ENCODE data around the gene NUAK2. TPM values are rescaled to one million over a fixed set of nuclear protein-coding genes. Genes with fewer than 3 reads are reported as not detected.

NUAK2 gene
- total and polyA plus RNA-seq, 2 of the 8 experiments (the other 6 are each of a cell fraction or from before 2014, with no cell fraction given) = 9.4 to 12.9 TPM

DNA sequence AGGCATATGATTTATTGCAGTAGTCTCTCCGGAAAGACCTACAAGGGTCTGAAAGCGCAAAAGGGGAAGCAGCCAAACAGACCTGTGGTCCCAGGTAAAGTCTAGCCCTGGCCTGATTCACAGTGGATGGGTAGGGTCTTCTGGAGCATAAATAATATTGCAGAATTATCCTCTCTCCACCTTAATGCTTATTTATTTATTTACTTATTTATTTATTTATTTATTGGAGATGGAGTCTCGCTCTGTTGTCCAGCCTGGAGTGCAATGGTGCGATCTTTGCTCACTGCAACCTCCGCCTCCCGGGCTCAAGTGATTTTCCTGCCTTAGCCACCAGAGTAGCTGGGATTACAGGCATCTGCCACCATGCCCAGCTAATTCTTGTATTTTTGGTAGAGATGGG lies 46.9 kb upstream of the NUAK2 start:
- 0 out of 7 replicates have a peak, but pooled peaks cover 0 to 2% (median 0%) of the 10 kb centered on the region in 4 experiments for H3K27me3 ChIP-seq (replicated peaks in 1 of 4; ENCODE audit: control insufficient read depth in 3 of 4, extremely low read depth in 1 of 4, insufficient read depth in 3 of 4, low read length in 3 of 4)
- no peak overlapping the region for H4K91ac ChIP-seq (replicated peaks; ENCODE audit: insufficient read length, low read length)
- no peak overlapping the region for H3K56ac ChIP-seq (replicated peaks; ENCODE audit: insufficient read length, low read depth, low read length)
- no peak overlapping the region for H3K4me2 ChIP-seq (ENCODE audit: insufficient read depth in 1 of 2, low read depth in 2 of 2, low read length in 2 of 2)
- H3K23me2 ChIP-seq (ENCODE audit: low read depth, low read length) = no peaks in the 10 kb centered on the region
- no peak overlapping the region for H2BK5ac ChIP-seq (ENCODE audit: low read depth, low read length)
- FAIRE-seq = no peak
- no peak overlapping the region for H2AK5ac ChIP-seq (ENCODE audit: low read depth, low read length)
- H3K9ac ChIP-seq (replicated peaks in 1 of 4; ENCODE audit: extremely low read depth in 1 of 4, low read depth in 3 of 4, low read length in 3 of 4) = no peak overlapping the region
- H3K79me1 ChIP-seq (ENCODE audit: low read depth, low read length) = no peaks in the 10 kb centered on the region
- no peak overlapping the region for H2AFZ ChIP-seq (ENCODE audit: low read length)
- no peak for DNase-seq (ENCODE audit: low read depth in 1 of 2, low spot score in 2 of 2)
- H3K36me3 ChIP-seq (ENCODE audit: control insufficient read depth in 2 of 4, insufficient read depth in 4 of 4, low read length in 3 of 4) = no peaks in the 10 kb centered on the region
- ChIA-PET CTCF (ENCODE audit: partially characterized antibody) (interaction anchor here (0.9 to 14.6 kb wide), 4 partner anchors 8 to 154 kb away, joined by 3 to 207 read pairs (median 4); partner anchors contain the start of gene KLHDC8A), POLR2A (ENCODE audit: partially characterized antibody) (no interaction called here)
- no peak overlapping the region for H2BK20ac ChIP-seq (ENCODE audit: low read length)
- WGBS, 2 experiments (ENCODE audit: extremely low coverage in 1 of 2, insufficient coverage in 1 of 2, insufficient read length in 1 of 2, insufficient replicate concordance in 2 of 2, low coverage in 1 of 2, low lambda C conversion rate in 2 of 2, missing lambda C conversion rate in 1 of 2) = 100% methylated on average over 6 of the region's 6 CpGs; no CpG with 5 or more reads in 1 of the 2 experiments
- H3K23ac ChIP-seq (ENCODE audit: insufficient read length) = no peak overlapping the region
- H2BK15ac ChIP-seq (ENCODE audit: low read length) = no peak overlapping the region
- no peak overlapping the region for H3K14ac ChIP-seq (ENCODE audit: insufficient read length)
- H3K9me3 ChIP-seq (ENCODE audit: insufficient read depth in 2 of 2, low read depth in 1 of 2, low read length in 1 of 2) = no peaks in the 10 kb centered on the region
- no peaks in the 10 kb centered on the region for H4K20me1 ChIP-seq (replicated peaks in 1 of 2; ENCODE audit: control insufficient read depth in 1 of 2, insufficient read depth in 2 of 2, low read length in 2 of 2)
- TF ChIP-seq GABPA (IDR thresholded peaks at IDR 0.05; ENCODE audit: borderline replicate concordance, insufficient read depth, low read length) = no peak
- no peak for TF ChIP-seq KDM4A (IDR thresholded peaks at IDR 0.05; ENCODE audit: low read depth, low read length, severe bottlenecking)
- no peaks in the 10 kb centered on the region for H3K79me2 ChIP-seq (ENCODE audit: control insufficient read depth in 1 of 2, insufficient read depth in 2 of 2, low read length in 2 of 2)
- H3K4ac ChIP-seq (replicated peaks; ENCODE audit: insufficient read length, low read depth, low read length) = no peak overlapping the region
- H2BK12ac ChIP-seq (ENCODE audit: low read depth, low read length) = no peak overlapping the region
- no peak overlapping the region for H4K8ac ChIP-seq (ENCODE audit: extremely low read depth, insufficient read depth, low read length)
- no peak overlapping the region for H3K18ac ChIP-seq (ENCODE audit: extremely low read depth, low read length)
- no peak overlapping the region for H4K5ac ChIP-seq (ENCODE audit: insufficient read length, low read depth, low read length)
- no peak overlapping the region for H3K27ac ChIP-seq (ENCODE audit: low read depth, low read length)
- H2BK120ac ChIP-seq (replicated peaks; ENCODE audit: low read depth, low read length) = no peak overlapping the region
- peaks cover 2 to 16% (median 11%) of the 10 kb centered on the region in 4 experiments; a peak in 4 of 7 replicates for H3K4me1 ChIP-seq (replicated peaks in 1 of 4; ENCODE audit: control insufficient read depth in 3 of 4, insufficient read depth in 4 of 4, low read length in 3 of 4)
- no peak overlapping the region for H3K4me3 ChIP-seq (ENCODE audit: extremely low read depth in 1 of 4, insufficient read depth in 2 of 4, low read depth in 3 of 4, low read length in 4 of 4)
